Neural cell (in vitro differentiated cells): ENCODE results near the gene GFER. TPM values are rescaled to one million over a fixed set of nuclear protein-coding genes. Genes with fewer than 3 reads are reported as not detected.
"Not testable (repeated sequence)": the region's sequence is repeated elsewhere in the genome, so short reads cannot be mapped to it uniquely, and the experiment has no call there.

Experiments used
- H2AFZ ChIP-seq: fragments of 200-600, 300-800 bp; sonication (generic), shearing (Covaris generic); 2 replicates; pipeline ENCODE4 v1.6.0; 2014; ENCODE audit warnings: low read depth, mild to moderate bottlenecking, antibody characterized with exemption, low read length, moderate library complexity
- H3F3A ChIP-seq: fragments of 200-600 bp; shearing (Covaris generic); 2 replicates; pipeline ENCODE4 v1.6.1; 2016; ENCODE audit warnings: mild to moderate bottlenecking, moderate library complexity, mixed read lengths, antibody characterized with exemption, low read length; ENCODE audit not compliant: insufficient read depth, poor library complexity, severe bottlenecking
- H3K27ac ChIP-seq: fragments of 200-600, 300-800 bp; sonication (generic), shearing (Covaris generic); 2 replicates; pipeline ENCODE4 v1.5.1; 2014; ENCODE audit warnings: mild to moderate bottlenecking, low read length, moderate library complexity
- H3K27me3 ChIP-seq: fragments of 300-800, 200-600 bp; sonication (generic), shearing (Covaris generic); 2 replicates; pipeline ENCODE4 v1.6.0; 2014; ENCODE audit warnings: mild to moderate bottlenecking, low read depth, low read length, moderate library complexity; ENCODE audit not compliant: insufficient read depth
- H3K36me3 ChIP-seq: fragments of 300-800, 200-600 bp; sonication (generic), shearing (Covaris generic); 2 replicates; pipeline ENCODE4 v1.5.1; 2014; ENCODE audit warnings: mild to moderate bottlenecking, antibody characterized with exemption, low read length, moderate library complexity; ENCODE audit not compliant: insufficient read depth
- H3K4me2 ChIP-seq: fragments of 300-800, 200-600 bp; sonication (generic), shearing (Covaris generic); 2 replicates; pipeline ENCODE4 v1.6.0; 2014; ENCODE audit warnings: mild to moderate bottlenecking, low read length
- H3K4me3 ChIP-seq: fragments of 300-800, 200-600 bp; sonication (generic), shearing (Covaris generic); 2 replicates; pipeline ENCODE4 v1.5.1; 2014; ENCODE audit warnings: mild to moderate bottlenecking, low read length, moderate library complexity
- H3K79me2 ChIP-seq: fragments of 200-600 bp; shearing (Covaris generic); replicated peaks from 2 replicates; pipeline ENCODE4 v1.6.0; 2014; ENCODE audit warnings: mild to moderate bottlenecking, low read length, moderate library complexity; ENCODE audit not compliant: insufficient read depth
- H3K9ac ChIP-seq: fragments of 300-800, 200-600 bp; sonication (generic), shearing (Covaris generic); 2 replicates; pipeline ENCODE4 v1.6.1; 2016; ENCODE audit warnings: mild to moderate bottlenecking, low read length, mixed read lengths
- H3K9me2 ChIP-seq: fragments of 200-600 bp; shearing (Covaris generic); 2 replicates; pipeline ENCODE4 v1.6.1; 2016; ENCODE audit warnings: mild to moderate bottlenecking, low read length, mixed read lengths; ENCODE audit not compliant: insufficient read depth
- H3K9me3 ChIP-seq: fragments of 200-600, 300-800 bp; sonication (generic), shearing (Covaris generic); 2 replicates; pipeline ENCODE4 v1.6.1; 2016; ENCODE audit warnings: mild to moderate bottlenecking, mixed run types, low read length, moderate library complexity, mixed read lengths
- H4K20me1 ChIP-seq: fragments of 200-600 bp; shearing (Covaris generic); 2 replicates; pipeline ENCODE4 v1.6.1; 2016; ENCODE audit warnings: mild to moderate bottlenecking, mixed run types; ENCODE audit not compliant: insufficient read depth
- EP300 ChIP-seq: fragments of 450-650 bp; conservative IDR thresholded peaks from 2 replicates; pipeline ENCODE4 v1.6.1; 2014; ENCODE audit warnings: antibody characterized with exemption, mild to moderate bottlenecking, moderate library complexity; ENCODE audit not compliant: poor library complexity, severe bottlenecking
- EZH2 ChIP-seq: fragments of 200-600, 300-800 bp; shearing (Covaris generic), sonication (generic); IDR thresholded peaks from 2 replicates; pipeline ENCODE4 v1.6.1; 2014; ENCODE audit warnings: antibody characterized with exemption, low read length, borderline replicate concordance, mild to moderate bottlenecking; ENCODE audit not compliant: insufficient read depth, poor library complexity, severe bottlenecking
- MXI1 ChIP-seq: fragments of 450-650 bp; conservative IDR thresholded peaks from 2 replicates; pipeline ENCODE4 v1.6.1; 2014; ENCODE audit warnings: antibody characterized with exemption, mild to moderate bottlenecking; ENCODE audit not compliant: poor library complexity, severe bottlenecking
- RAD21 ChIP-seq: fragments of 450-650 bp; conservative IDR thresholded peaks from 2 replicates; pipeline ENCODE4 v1.6.1; 2014; ENCODE audit warnings: antibody characterized with exemption, mild to moderate bottlenecking, moderate library complexity
- SMC3 ChIP-seq: fragments of 450-650 bp; conservative IDR thresholded peaks from 2 replicates; pipeline ENCODE4 v1.6.1; 2014; ENCODE audit warnings: antibody characterized with exemption, mild to moderate bottlenecking, moderate library complexity; ENCODE audit not compliant: poor library complexity
- TAF1 ChIP-seq: IDR thresholded peaks from 2 replicates; pipeline ENCODE4 v1.6.1; 2012; ENCODE audit warnings: low read depth
- polyA plus RNA-seq: library from polyadenylated mRNA; depleted of rRNA; stranded (reverse); fragments of >200 nt; gene quantifications from 2 replicates; pipeline ENCODE4 v1.2.3, GENCODE V29; 2014
- TF ChIP-seq, protein P1 (sequence below): fragments of 450-650 bp; IDR thresholded peaks from 2 replicates; pipeline ENCODE4 v1.5.1; 2014; ENCODE audit warnings: antibody characterized with exemption, mild to moderate bottlenecking, moderate library complexity; ENCODE audit not compliant: poor library complexity, severe bottlenecking
- TF ChIP-seq, protein P2 (sequence below): IDR thresholded peaks from 2 replicates; pipeline ENCODE4 v1.6.1; 2012; ENCODE audit warnings: borderline replicate concordance

The GFER gene
- polyA plus RNA-seq, 1 donor from 2014 or later, result 37.8 TPM

DNA sequence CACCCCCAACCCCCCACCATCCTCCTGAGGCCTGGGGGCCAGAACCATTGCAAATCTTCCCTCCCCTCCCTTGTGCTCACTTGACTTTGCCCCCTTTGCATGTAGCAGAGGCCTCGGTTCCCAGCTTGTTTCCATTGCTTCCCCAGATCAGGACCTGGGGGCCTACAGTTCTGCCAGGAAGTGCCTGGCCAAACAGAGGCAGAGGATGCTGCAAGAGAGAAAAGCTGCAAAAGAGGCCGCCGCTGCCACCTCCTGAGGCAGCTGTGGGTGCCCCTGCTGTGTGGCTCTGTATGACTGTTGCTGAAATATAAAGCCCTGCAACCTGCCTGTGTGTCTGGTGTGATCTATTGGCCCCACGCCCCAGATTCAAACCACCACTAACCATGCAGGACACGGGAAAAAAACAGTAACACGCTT is 22.3 kb upstream of the GFER start:
- Histone ChIP-seq H3K79me2 (peaks cover 19% of the 10 kb centered on the region), H3K27ac (no peak overlapping the region), H3F3A (no peaks in the 10 kb centered on the region), H3K9me2 (no peaks in the 10 kb centered on the region), H3K4me3 (no peak overlapping the region), H2AFZ (no peak overlapping the region), H3K4me2 (no peak overlapping the region), H4K20me1 (no peaks in the 10 kb centered on the region), H3K36me3 (no peaks in the 10 kb centered on the region), H3K27me3 (no peaks in the 10 kb centered on the region), H3K9ac (no peak overlapping the region), H3K9me3 (no peaks in the 10 kb centered on the region)
- TF ChIP-seq TAF1, result no peak
- TF ChIP-seq, protein P1, sequence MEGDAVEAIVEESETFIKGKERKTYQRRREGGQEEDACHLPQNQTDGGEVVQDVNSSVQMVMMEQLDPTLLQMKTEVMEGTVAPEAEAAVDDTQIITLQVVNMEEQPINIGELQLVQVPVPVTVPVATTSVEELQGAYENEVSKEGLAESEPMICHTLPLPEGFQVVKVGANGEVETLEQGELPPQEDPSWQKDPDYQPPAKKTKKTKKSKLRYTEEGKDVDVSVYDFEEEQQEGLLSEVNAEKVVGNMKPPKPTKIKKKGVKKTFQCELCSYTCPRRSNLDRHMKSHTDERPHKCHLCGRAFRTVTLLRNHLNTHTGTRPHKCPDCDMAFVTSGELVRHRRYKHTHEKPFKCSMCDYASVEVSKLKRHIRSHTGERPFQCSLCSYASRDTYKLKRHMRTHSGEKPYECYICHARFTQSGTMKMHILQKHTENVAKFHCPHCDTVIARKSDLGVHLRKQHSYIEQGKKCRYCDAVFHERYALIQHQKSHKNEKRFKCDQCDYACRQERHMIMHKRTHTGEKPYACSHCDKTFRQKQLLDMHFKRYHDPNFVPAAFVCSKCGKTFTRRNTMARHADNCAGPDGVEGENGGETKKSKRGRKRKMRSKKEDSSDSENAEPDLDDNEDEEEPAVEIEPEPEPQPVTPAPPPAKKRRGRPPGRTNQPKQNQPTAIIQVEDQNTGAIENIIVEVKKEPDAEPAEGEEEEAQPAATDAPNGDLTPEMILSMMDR, result no peak
- TF ChIP-seq SMC3, result no peak
- no peak for TF ChIP-seq EP300
- no peak for TF ChIP-seq MXI1
- TF ChIP-seq, protein P2, sequence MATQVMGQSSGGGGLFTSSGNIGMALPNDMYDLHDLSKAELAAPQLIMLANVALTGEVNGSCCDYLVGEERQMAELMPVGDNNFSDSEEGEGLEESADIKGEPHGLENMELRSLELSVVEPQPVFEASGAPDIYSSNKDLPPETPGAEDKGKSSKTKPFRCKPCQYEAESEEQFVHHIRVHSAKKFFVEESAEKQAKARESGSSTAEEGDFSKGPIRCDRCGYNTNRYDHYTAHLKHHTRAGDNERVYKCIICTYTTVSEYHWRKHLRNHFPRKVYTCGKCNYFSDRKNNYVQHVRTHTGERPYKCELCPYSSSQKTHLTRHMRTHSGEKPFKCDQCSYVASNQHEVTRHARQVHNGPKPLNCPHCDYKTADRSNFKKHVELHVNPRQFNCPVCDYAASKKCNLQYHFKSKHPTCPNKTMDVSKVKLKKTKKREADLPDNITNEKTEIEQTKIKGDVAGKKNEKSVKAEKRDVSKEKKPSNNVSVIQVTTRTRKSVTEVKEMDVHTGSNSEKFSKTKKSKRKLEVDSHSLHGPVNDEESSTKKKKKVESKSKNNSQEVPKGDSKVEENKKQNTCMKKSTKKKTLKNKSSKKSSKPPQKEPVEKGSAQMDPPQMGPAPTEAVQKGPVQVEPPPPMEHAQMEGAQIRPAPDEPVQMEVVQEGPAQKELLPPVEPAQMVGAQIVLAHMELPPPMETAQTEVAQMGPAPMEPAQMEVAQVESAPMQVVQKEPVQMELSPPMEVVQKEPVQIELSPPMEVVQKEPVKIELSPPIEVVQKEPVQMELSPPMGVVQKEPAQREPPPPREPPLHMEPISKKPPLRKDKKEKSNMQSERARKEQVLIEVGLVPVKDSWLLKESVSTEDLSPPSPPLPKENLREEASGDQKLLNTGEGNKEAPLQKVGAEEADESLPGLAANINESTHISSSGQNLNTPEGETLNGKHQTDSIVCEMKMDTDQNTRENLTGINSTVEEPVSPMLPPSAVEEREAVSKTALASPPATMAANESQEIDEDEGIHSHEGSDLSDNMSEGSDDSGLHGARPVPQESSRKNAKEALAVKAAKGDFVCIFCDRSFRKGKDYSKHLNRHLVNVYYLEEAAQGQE, result no peak
- no peak for TF ChIP-seq EZH2
- no peak for TF ChIP-seq RAD21

DNA sequence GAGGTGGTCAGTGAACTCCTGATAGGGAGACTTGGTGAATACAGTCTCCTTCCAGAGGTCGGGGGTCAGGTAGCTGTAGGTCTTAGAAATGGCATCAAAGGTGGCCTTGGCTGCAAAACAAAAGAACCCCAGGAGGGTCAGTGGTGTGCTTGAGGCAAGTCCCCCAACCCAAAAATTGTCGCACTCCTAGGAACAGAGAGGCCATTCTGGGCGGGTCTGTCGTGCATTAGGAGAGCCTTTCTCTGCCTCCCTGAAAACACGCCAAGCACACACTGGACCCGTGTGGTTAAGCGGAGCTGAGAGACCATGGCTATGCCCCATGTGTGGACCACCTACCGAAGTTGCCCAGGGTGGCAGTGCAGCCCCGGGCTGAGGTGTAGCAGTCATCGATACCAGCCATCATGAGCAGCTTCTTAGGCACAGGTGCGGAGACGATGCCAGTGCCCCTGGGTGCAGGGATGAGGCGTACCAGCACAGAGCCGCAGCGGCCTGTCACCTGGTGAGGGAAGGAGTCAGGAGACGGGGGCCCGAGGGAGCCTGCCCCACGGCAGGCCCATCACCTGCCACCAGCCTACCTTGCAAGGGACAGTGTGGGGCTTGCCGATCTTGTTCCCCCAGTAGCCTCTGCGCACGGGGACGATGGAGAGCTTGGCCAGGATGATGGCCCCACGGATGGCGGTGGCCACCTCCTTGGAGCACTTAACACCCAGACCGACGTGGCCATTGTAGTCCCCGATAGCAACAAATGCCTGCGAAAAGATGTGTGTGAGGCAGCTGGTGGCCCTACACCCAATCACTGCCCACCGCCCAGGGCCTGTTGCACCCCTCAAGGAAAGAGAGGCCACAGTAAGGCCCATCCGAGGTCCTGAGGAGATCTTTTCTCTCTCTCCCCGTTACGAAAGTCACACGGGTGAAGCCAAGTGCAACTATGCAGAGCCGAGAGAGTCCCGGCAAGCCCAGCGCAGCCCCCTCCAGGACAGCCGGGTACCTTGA is 21.5 kb upstream of the GFER start:
- not testable (repeated sequence) for H3K9me2 ChIP-seq, H4K20me1 ChIP-seq, H3F3A ChIP-seq, H2AFZ ChIP-seq, H3K9ac ChIP-seq, H3K36me3 ChIP-seq, H3K4me2 ChIP-seq, H3K9me3 ChIP-seq, H3K27me3 ChIP-seq, H3K27ac ChIP-seq
- peaks cover 19% of the 10 kb centered on the region for H3K79me2 ChIP-seq
- H3K4me3 ChIP-seq, result peak overlapping the region; percentile 88
